Measurements from ENCODE around the gene IL4.

GRCh38 chr5:132667761-132668705 is 5.8 kb upstream of the IL4 start:
- TF ChIP-seq CTCF (IDR thresholded peaks at IDR 0.05; ENCODE audit: low read depth, low read length), result no peak
- no peak for TF ChIP-seq POLR2A (IDR thresholded peaks at IDR 0.05; ENCODE audit: extremely low read depth, insufficient read length)
- TF ChIP-seq MAX (IDR thresholded peaks at IDR 0.05; ENCODE audit: low read depth, low read length), result no peak
- TF ChIP-seq MYC (IDR thresholded peaks at IDR 0.05; ENCODE audit: low read depth, low read length), result no peak
